ENCODE data around the gene ARR3.

DNA sequence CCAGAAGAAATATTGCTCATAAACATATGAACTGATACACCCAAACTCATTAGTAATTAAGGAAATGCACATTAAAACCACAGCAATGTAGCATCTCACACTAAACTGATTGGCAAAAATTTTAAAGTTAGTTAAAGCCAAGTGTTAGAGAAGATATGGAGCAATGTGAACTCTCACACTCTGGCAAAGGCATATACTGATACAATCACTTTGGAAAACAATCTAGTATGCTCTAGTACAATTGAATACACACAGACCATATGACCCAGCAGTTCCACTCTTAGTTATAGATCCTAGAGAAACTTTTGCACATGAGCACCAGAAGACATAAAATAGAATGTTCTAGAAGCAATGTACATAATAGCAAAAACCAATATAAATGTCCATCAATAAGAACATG lies 42.1 kb upstream of the ARR3 start:
- TF ChIP-seq, protein P1, sequence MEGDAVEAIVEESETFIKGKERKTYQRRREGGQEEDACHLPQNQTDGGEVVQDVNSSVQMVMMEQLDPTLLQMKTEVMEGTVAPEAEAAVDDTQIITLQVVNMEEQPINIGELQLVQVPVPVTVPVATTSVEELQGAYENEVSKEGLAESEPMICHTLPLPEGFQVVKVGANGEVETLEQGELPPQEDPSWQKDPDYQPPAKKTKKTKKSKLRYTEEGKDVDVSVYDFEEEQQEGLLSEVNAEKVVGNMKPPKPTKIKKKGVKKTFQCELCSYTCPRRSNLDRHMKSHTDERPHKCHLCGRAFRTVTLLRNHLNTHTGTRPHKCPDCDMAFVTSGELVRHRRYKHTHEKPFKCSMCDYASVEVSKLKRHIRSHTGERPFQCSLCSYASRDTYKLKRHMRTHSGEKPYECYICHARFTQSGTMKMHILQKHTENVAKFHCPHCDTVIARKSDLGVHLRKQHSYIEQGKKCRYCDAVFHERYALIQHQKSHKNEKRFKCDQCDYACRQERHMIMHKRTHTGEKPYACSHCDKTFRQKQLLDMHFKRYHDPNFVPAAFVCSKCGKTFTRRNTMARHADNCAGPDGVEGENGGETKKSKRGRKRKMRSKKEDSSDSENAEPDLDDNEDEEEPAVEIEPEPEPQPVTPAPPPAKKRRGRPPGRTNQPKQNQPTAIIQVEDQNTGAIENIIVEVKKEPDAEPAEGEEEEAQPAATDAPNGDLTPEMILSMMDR (IDR thresholded peaks at IDR 0.05; ENCODE audit: borderline replicate concordance, extremely low read depth, low read length, poor library complexity, severe bottlenecking) = no peak
- no peak for TF ChIP-seq EZH2 (IDR thresholded peaks at IDR 0.05; ENCODE audit: borderline replicate concordance, low read depth, low read length, severe bottlenecking)
